ENCODE results near the gene LYAR.

Gene LYAR

GRCh38 chr4:4330794-4331193 is 40.8 kb upstream of the LYAR start:
- no peak for TF ChIP-seq CTCF (IDR thresholded peaks at IDR 0.05; ENCODE audit: borderline replicate concordance, insufficient read depth, low read depth, low read length)

GRCh38 chr4:4329496-4329895 is 39.5 kb upstream of the LYAR start:
- no peak for TF ChIP-seq CTCF (IDR thresholded peaks at IDR 0.05; ENCODE audit: borderline replicate concordance, insufficient read depth, low read depth, low read length)

More at GRCh38 chr4:4330794-4331193, 40.8 kb upstream of the LYAR start:
- no peak overlapping the region for H3K4me3 ChIP-seq (ENCODE audit: low read depth, low read length)

GRCh38 chr4:4328840-4329239 is 38.9 kb upstream of the LYAR start:
- no peak for TF ChIP-seq CTCF (IDR thresholded peaks at IDR 0.05; ENCODE audit: borderline replicate concordance, insufficient read depth, low read depth, low read length)
- no peak overlapping the region for H3K4me3 ChIP-seq (ENCODE audit: low read depth, low read length)

More at GRCh38 chr4:4329496-4329895, 39.5 kb upstream of the LYAR start:
- no peak overlapping the region for H3K4me3 ChIP-seq (ENCODE audit: low read depth, low read length)

GRCh38 chr4:4328206-4328605 is 38.3 kb upstream of the LYAR start:
- no peak for TF ChIP-seq CTCF (IDR thresholded peaks at IDR 0.05; ENCODE audit: borderline replicate concordance, insufficient read depth, low read depth, low read length)
- H3K4me3 ChIP-seq (ENCODE audit: low read depth, low read length): no peak overlapping the region

GRCh38 chr4:4327652-4328121 is 37.7 kb upstream of the LYAR start:
- peak; percentile 33; the same call in 1 of the 2 replicates for TF ChIP-seq CTCF (IDR thresholded peaks at IDR 0.05; ENCODE audit: borderline replicate concordance, insufficient read depth, low read depth, low read length)
- H3K4me3 ChIP-seq (ENCODE audit: low read depth, low read length): no peak overlapping the region

- no peak overlapping the region for H3K4me3 ChIP-seq (ENCODE audit: low read depth, low read length)
- no peak for TF ChIP-seq CTCF (IDR thresholded peaks at IDR 0.05; ENCODE audit: borderline replicate concordance, insufficient read depth, low read depth, low read length)
Observed at GRCh38 chr4:4326166-4326565, 36.2 kb upstream of the LYAR start.

GRCh38 chr4:4325321-4325720 is 35.4 kb upstream of the LYAR start:
- TF ChIP-seq CTCF (IDR thresholded peaks at IDR 0.05; ENCODE audit: borderline replicate concordance, insufficient read depth, low read depth, low read length): no peak

More at GRCh38 chr4:4325321-4325720, 35.4 kb upstream of the LYAR start:
- no peak overlapping the region for H3K4me3 ChIP-seq (ENCODE audit: low read depth, low read length)

Data from GM12875 (cell line).